Endothelial cell of umbilical vein (primary cell): ENCODE measurements around the gene NEMP1. TPM values are rescaled to one million over a fixed set of nuclear protein-coding genes. Genes with fewer than 3 reads are reported as not detected.

ENCODE experiments used
- BruUV-seq: library from RNA; stranded (reverse); fragments of 400-500 nt; replicated peaks from 2 replicates; lab custom pipeline; 2021; lab: Mats Ljungman, UMichigan
- CTCF ChIA-PET: fragments of 300-600, 350-600 bp; sonication (Branson Sonifier 250); formaldehyde crosslinking; loops from one replicate; lab custom pipeline; 2021; ENCODE audit warnings: antibody characterized with exemption, inconsistent platforms; lab: Charles Lee
- POLR2A ChIA-PET: fragments of 300-600, 350-600 bp; sonication (Branson Sonifier 250); formaldehyde crosslinking; loops from one replicate; lab custom pipeline; 2021; ENCODE audit warnings: antibody characterized with exemption, inconsistent platforms; lab: Charles Lee
- DNase-seq: peaks from one replicate; pipeline ENCODE4 v3.0.0-alpha.2; 2011; ENCODE audit warnings: low read depth, low spot score
- FAIRE-seq: peaks from 2 replicates; lab custom pipeline; 2011; peaks lifted over from hg19 to GRCh38; lab: Jason Lieb, UNC
- H2AFZ ChIP-seq: 2 replicates; pipeline ENCODE4 v1.6.0; 2012; ENCODE audit warnings: low read depth, low read length, control low read depth, inconsistent platforms
- H3K27ac ChIP-seq: 2 replicates; pipeline ENCODE4 v1.5.1; 2011; ENCODE audit warnings: low read depth, mild to moderate bottlenecking, control low read depth, low read length, moderate library complexity; ENCODE audit not compliant: insufficient read depth
- H3K27me3 ChIP-seq, 2 experiments: 2 replicates each; pipeline versions ENCODE4 v1.6.0 to v1.6.1; 2011; ENCODE audit warnings: low read length in 2 of 2, mixed read lengths in 1 of 2; ENCODE audit not compliant: control insufficient read depth in 2 of 2, insufficient read depth in 2 of 2
- H3K36me3 ChIP-seq, 2 experiments: 2 replicates in 1 of 2; 3 replicates in 1 of 2; pipeline ENCODE4 v1.5.1; 2011; ENCODE audit warnings: low read length in 2 of 2, mild to moderate bottlenecking in 1 of 2, moderate library complexity in 1 of 2; ENCODE audit not compliant: control insufficient read depth in 2 of 2, insufficient read depth in 2 of 2; ENCODE audit errors: extremely low read depth in 1 of 2
- H3K4me1 ChIP-seq: 3 replicates; pipeline ENCODE4 v1.5.1; 2011; ENCODE audit warnings: mild to moderate bottlenecking, low read length; ENCODE audit not compliant: control insufficient read depth, insufficient read depth; ENCODE audit errors: extremely low read depth
- H3K4me2 ChIP-seq: 2 replicates; pipeline ENCODE4 v1.6.1; 2011; ENCODE audit warnings: low read length, control low read depth, mixed read lengths; ENCODE audit not compliant: insufficient read depth
- H3K4me3 ChIP-seq, 3 experiments: fragments of 200-600 bp in 1 of 3; sonication (generic), shearing (Covaris generic) in 1 of 3; replicated peaks in 1 of 3; 2 replicates each; pipeline ENCODE4 v1.5.1; 2011 to 2016; ENCODE audit warnings: control low read depth in 3 of 3, low read length in 3 of 3, mild to moderate bottlenecking in 2 of 3, inconsistent platforms in 1 of 3, low read depth in 1 of 3, moderate library complexity in 1 of 3; ENCODE audit not compliant: insufficient read depth in 1 of 3
- H3K79me2 ChIP-seq: 2 replicates; pipeline ENCODE4 v1.6.0; 2012; ENCODE audit warnings: low read length, inconsistent platforms; ENCODE audit not compliant: control insufficient read depth, insufficient read depth
- H3K9ac ChIP-seq: replicated peaks from 2 replicates; pipeline ENCODE3; 2011; ENCODE audit warnings: low read length, control low read depth; ENCODE audit not compliant: insufficient read depth; ENCODE audit errors: extremely low read depth
- H3K9me1 ChIP-seq: replicated peaks from 3 replicates; pipeline ENCODE4 v1.6.0; 2011; ENCODE audit warnings: mild to moderate bottlenecking, low read length; ENCODE audit not compliant: control insufficient read depth, insufficient read depth; ENCODE audit errors: extremely low read depth
- H3K9me3 ChIP-seq: replicated peaks from 2 replicates; pipeline ENCODE4 v1.5.1; 2012; ENCODE audit warnings: low read length, inconsistent platforms; ENCODE audit not compliant: control insufficient read depth, insufficient read depth
- H4K20me1 ChIP-seq: replicated peaks from 2 replicates; pipeline ENCODE3; 2011; ENCODE audit warnings: mild to moderate bottlenecking, low read length; ENCODE audit not compliant: control insufficient read depth, insufficient read depth; ENCODE audit errors: extremely low read depth
- CTCF ChIP-seq, 2 donors: IDR thresholded peaks; 1 replicate in 1 of 2; 2 replicates in 1 of 2; pipeline ENCODE4 v1.5.1; 2011; ENCODE audit warnings: low read length in 2 of 2, mild to moderate bottlenecking in 2 of 2, moderate library complexity in 2 of 2, control low read depth in 1 of 2, inconsistent platforms in 1 of 2, low read depth in 1 of 2; ENCODE audit not compliant: insufficient read depth in 1 of 2; ENCODE audit errors: extremely low read depth in 1 of 2
- GATA2 ChIP-seq: IDR thresholded peaks from 2 replicates; pipeline ENCODE4 v1.7.0; 2011; ENCODE audit warnings: low read depth, mild to moderate bottlenecking, moderate library complexity, mixed read lengths, low read length; ENCODE audit not compliant: insufficient read length, insufficient read depth
- dilution Hi-C: fragments of 300-500 bp; cut with MboI; formaldehyde crosslinking; loops from one replicate; pipeline ENCODE4 v1.15.0; 2019; ENCODE audit warnings: low sequenced_read_pairs; ENCODE audit not compliant: extremely low pct_ligation_motif_present
- intact Hi-C: fragments of 100-400 bp; cut with micrococcal nuclease; formaldehyde crosslinking; loops from one replicate; pipeline ENCODE4 v1.10.0; 2022
- polyA plus RNA-seq, 4 experiments: library from polyadenylated mRNA; depleted of rRNA in 3 of 4; stranded (reverse) in 3 of 4; unstranded in 1 of 4; fragments of >200 nt; gene quantifications; 2 replicates each; pipeline versions ENCODE4 v1.2.1 to v1.2.3, GENCODE V29; 2011 to 2012; ENCODE audit warnings: missing spikeins in 1 of 4
- total RNA-seq: library from RNA; stranded (reverse); gene quantifications from 2 replicates; pipeline ENCODE4 v1.2.3, GENCODE V29; 2021

NEMP1 gene
- total and polyA plus RNA-seq, 2 donors (not counting 3 experiments of a cell fraction or from before 2014, with no cell fraction given), result 10.8 to 21.5 TPM

GRCh38 chr12:57112492-57113294 lies 34.1 kb upstream of the NEMP1 start:
- DNase-seq, result no peak
- no peak for FAIRE-seq
- H3K36me3 ChIP-seq, result peaks cover 0 to 1% of the 10 kb centered on the region in 2 experiments
- intact Hi-C loops (loop anchor here (1.0 to 5.0 kb wide), 7 partner anchors 19 to 475 kb away; no protein-coding TSS in a partner anchor), dilution Hi-C loops (no loop called here)
- no peaks in the 10 kb centered on the region for H3K9me3 ChIP-seq
- H3K9me1 ChIP-seq, result no peaks in the 10 kb centered on the region
- H3K79me2 ChIP-seq, result peaks cover 13% of the 10 kb centered on the region
- no peak overlapping the region for H3K4me3 ChIP-seq
- no peak overlapping the region for H3K4me2 ChIP-seq
- CTCF ChIA-PET, result interaction anchor here (0.6 to 3.5 kb wide), 31 partner anchors 9 to 372 kb away, joined by 3 to 449 read pairs (median 7); partner anchors contain the start of genes LRP1, LRP1-AS, MYO1A and NAB2
- H4K20me1 ChIP-seq, result no peaks in the 10 kb centered on the region
- H3K27ac ChIP-seq, result no peak overlapping the region
- H3K4me1 ChIP-seq, result peaks cover 14% of the 10 kb centered on the region
- BruUV-seq, result no TSS peak
- TF ChIP-seq GATA2 (no peak), CTCF (IDR thresholded peaks at IDR 0.05; ENCODE audit: extremely low read depth in 1 of 2, insufficient read depth in 1 of 2, low read depth in 1 of 2, low read length in 2 of 2) (peak; percentile 73 to 84)
- POLR2A ChIA-PET, result interaction anchor here (0.6 to 1.9 kb wide), 9 partner anchors 15 to 84 kb away, joined by 3 to 9 read pairs (median 4); partner anchors contain the start of gene NAB2
- peaks cover 3 to 6% of the 10 kb centered on the region in 2 experiments for H3K27me3 ChIP-seq
- H2AFZ ChIP-seq, result no peak overlapping the region
- no peak overlapping the region for H3K9ac ChIP-seq
